GM18517 (cell line): ENCODE data around the gene PRSS8.
A peak's percentile ranks its signal among the peaks of the same experiment; 100 is the strongest.
"Not testable (repeated sequence)": the region's sequence is repeated elsewhere in the genome, so short reads cannot be mapped to it uniquely, and the experiment has no call there.

Experiments used
- ATAC-seq: cut with Tn5 transposase; IDR thresholded peaks from one replicate; pipeline ENCODE4 v1.9.1; 2021; ENCODE audit warnings: mild to moderate bottlenecking, moderate library complexity; ENCODE audit not compliant: unreplicated experiment

Gene PRSS8

DNA sequence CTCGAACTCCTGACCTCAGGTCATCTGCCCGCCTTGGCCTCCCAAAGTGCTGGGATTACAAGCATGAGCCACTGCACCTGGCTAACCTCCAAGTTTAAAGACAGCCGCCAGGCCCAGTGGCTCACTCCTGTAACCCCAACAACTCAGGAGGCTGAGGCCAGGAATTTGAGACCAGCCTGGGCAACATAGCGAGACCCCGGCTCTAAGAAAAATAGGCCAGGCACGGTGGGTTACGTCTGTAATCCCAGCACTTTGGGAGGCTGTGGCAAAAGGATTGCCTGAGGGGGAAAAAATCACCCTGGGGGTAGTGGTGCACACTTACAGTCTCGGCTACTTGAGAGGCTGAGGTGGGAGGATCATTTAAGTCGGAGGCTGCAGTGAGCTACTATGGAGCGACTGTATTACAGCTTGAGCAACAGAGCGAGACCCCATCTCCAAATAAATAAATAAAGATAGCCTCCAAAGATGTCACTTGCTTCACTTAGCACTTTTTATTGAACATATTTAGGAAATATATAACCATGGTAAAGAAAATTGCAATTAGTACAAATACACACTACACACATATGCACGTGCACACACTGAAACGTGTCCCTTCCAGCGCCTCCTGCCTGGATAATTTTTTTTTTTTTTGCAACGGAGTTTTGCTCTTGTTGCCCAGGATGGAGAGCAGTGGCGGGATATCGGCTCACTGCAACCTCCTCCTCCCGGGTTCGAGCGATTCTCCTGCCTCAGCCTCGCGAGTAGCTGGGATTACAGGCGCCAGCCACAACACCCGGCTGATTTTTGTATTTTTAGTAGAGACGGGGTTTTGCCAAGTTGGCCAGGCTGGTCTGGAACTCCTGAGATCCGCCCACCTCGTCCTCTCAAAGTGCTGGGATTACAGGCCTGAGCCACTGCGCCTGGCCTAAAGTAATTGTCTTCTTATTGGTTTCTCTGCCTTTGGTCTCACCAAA lies 28.7 kb downstream of the PRSS8 start:
- ATAC-seq: no peak

- ATAC-seq: peak; percentile 44
These were observed 29.8 kb downstream of the PRSS8 start for GRCh38 chr16:31105677-31106213.

DNA sequence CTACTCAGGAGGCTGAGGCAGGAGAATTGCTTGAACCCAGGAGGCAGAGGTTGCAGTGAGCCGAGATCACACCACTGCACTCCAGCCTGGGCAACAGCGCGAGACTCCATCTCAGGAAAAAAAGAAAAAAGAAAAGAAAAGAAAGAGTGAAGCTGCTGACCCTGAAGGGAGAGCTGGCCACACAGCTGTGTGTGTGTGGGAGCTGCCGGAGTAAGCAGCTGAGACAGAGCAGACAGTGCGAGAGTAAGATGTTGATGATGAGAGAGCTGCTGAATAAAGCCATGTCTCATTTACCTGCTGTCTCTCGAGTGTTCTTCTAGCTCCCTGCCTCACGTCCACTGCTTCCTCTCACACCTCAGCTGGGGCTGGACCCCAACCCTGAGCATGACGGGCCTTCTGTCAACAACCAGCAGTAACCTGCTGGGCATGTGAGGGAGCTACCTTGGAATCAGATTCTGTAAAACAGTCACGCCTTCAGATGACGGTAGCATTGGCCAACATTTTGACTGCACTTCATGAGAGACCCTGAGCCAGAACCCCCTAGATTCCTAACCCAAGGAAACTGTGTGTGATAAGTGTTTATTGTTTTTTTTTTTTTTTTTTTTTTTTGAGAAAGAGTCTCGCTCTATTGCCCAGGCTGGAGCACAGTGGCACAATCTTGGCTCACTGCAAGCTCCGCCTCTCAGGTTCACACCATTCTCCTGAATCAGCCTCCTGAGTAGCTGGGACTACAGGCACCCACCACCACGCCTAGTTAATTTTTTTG lies 34.5 kb downstream of the PRSS8 start:
- ATAC-seq: not testable (repeated sequence)

- no peak for ATAC-seq
These were observed 35.5 kb downstream of the PRSS8 start for GRCh38 chr16:31099860-31100638.

GRCh38 chr16:31094424-31095120 lies 41.0 kb downstream of the PRSS8 start, which contains the start of gene VKORC1:
VKORC1 (minus strand) TSS chr16:31094797; CDS start chr16:31094729, 68 bp downstream.
- ATAC-seq: peak; percentile 82

DNA sequence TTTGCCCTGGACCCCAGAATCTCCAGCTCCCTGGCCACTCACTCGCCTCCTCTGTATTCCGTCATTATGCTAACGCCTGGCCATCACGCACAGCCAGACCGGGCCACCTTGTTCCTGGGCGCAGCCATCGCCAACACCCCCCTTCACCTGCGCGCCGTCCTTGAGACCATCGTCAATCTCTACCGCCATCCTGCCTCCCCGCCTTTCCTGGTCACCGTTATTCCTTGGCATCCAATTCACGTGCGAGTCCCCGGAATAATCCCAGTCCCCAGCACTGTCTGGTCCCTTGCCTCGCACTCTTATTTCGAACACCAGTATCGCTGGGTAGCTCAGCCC lies 41.5 kb downstream of the PRSS8 start:
- no peak for ATAC-seq

GRCh38 chr16:31093132-31093703 lies 42.3 kb downstream of the PRSS8 start:
- ATAC-seq: no peak

GRCh38 chr16:31092330-31092729 lies 43.2 kb downstream of the PRSS8 start:
- no peak for ATAC-seq

DNA sequence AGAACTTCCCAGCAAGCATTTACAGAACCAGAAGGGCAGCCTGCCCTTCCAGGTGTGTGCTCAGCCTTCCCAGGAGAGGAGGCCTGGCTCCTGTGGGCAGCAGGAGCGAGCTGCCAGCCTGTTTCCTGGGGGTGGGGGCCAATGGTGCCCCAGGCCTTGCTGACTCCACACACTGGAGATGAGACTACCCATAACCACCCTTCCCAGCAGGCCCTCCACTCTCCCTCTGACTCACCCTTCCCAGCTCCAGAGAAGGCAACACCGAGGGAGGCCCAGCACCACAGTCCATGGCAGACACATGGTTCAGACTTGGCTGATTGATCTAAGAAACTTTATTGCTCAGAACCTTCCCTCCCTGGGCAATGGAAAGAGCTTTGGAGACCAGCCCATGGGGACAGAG lies 45.0 kb downstream of the PRSS8 start:
- ATAC-seq: no peak

- ATAC-seq: no peak
These were observed 46.3 kb downstream of the PRSS8 start for GRCh38 chr16:31089199-31089598.

- no peak for ATAC-seq
These were observed 46.9 kb downstream of the PRSS8 start, which contains the start of gene PRSS53 for GRCh38 chr16:31088459-31089183. PRSS53 (minus strand) TSS chr16:31088943; CDS start chr16:31088809, 134 bp downstream.

DNA sequence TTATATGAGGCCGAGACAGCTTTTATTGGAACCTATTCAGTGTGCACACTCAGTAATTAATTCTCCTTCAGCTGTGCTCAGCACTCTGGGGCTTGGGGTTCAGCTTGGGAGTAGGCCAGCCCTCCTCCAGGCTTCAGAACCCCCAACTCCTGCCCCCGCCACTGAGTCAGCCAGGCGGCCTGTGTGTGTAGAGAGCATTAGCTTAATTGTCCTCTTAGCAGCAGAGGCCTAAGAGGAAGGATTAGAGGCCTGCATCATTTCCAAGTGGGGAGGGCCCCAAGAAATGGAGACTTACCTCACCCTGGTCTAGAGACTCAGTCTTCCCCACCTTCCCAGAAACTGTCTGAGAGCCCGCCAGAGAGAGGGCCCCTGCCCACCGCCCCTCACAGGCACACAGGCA lies 47.6 kb downstream of the PRSS8 start:
- no peak for ATAC-seq

- no peak for ATAC-seq
These were observed 48.0 kb downstream of the PRSS8 start for GRCh38 chr16:31087481-31087880.

DNA sequence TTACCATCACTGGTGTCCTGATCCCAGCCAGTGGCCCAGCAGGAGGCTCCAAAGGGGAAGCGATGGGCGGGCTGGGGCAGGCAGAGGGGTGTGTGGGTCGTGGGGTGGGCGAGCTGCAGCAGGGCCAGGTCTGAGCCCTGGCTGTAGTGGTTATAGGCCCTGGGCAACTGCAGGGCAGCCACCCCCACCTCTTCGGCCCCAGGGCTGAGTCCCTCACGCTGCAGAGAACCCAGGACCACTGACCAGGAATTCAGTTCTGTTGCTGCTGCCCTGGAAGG lies 49.0 kb downstream of the PRSS8 start:
- no peak for ATAC-seq

DNA sequence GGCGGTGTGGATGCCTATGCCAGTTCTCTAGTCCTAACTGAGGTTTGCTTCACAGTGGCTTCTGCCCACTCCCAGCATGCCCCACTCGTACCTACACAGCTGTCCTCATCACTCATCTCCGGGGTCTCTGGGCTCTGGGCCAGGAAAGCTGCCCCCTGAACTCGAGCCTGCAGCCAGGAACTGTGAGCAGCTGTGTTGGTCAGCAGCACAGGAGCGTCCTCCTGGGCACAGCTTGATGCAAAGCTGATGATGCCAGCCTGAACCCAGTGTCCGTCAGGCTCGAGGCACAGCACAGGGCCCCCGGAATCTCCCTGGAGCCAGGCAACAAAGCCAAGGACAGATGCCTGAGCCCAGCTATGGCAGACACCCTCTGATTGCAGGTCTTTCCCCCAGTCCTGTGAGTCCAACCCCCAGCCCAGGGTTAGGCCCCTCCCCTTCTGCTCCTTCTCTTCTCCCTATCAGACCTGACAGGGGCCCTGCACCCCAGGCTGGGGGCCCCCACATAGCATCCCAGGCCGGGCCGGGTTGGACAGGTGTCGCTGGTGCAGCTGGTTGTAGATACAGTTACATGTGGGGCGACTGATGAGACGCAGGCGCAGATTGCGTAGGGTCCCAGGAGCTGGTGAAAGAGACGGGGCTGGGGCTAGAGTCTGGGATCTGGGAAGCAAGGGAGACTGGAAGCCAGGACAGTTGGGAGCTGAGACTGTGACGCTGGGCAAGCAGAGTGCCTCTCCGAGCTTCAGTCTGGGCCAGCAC lies 49.5 kb downstream of the PRSS8 start:
- no peak for ATAC-seq

- ATAC-seq: no peak
These were observed 50.1 kb downstream of the PRSS8 start for GRCh38 chr16:31085411-31085810.

DNA sequence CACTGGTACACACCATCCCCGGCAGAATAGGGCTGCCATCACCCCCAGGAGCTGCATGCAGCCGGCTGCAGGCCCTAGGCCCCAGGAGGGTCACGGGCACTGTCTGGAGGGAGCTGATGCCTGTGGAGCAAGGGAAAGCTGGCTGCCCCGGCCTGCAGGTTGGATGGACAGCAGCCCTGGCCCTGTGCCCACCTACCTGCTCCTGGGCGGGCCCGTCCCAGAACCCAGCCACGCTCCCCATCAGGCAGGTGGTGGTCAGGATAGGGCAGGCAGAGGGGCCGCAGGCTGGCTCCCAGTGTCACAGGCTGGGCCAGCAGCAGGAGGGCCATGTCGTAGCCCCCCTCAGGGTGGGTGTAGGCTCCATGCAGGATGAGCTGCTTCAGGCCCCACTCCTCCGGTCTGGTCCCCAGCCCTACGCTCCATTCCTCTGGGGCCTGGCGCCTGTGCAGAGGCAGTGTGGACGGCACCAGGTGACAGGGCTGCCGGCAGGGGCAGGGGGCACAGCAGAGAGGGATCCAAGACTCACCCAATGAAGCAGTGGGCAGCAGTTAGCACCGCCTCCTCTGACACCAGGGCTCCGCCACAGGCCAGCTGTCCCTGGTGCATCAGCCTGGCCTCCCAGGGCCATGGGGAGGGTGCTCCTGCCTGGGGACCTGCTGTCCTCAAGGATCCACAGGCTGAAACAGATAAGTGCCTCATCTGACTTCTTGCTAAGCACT lies 50.8 kb downstream of the PRSS8 start:
- ATAC-seq: no peak

- ATAC-seq: no peak
These were observed 51.5 kb downstream of the PRSS8 start for GRCh38 chr16:31083981-31084380.
